Osteoblast (primary cell): ENCODE data around the gene AMN. TPM values are rescaled to one million over a fixed set of nuclear protein-coding genes. Genes with fewer than 3 reads are reported as not detected.

ENCODE experiments used
- DNase-seq: peaks from one replicate; pipeline ENCODE4 v3.0.0; 2011; ENCODE audit warnings: low spot score, mixed read lengths; ENCODE audit not compliant: insufficient read length; ENCODE audit errors: missing footprints
- H2AFZ ChIP-seq: 2 replicates; pipeline ENCODE4 v1.6.0; 2011; ENCODE audit warnings: mild to moderate bottlenecking, low read length
- H3K27ac ChIP-seq: 2 replicates; pipeline ENCODE4 v1.5.1; 2011; ENCODE audit warnings: mild to moderate bottlenecking, low read depth, low read length, moderate library complexity
- H3K27me3 ChIP-seq: 2 replicates; pipeline ENCODE4 v1.6.0; 2012; ENCODE audit warnings: mild to moderate bottlenecking, control low read depth, inconsistent platforms, low read length, moderate library complexity; ENCODE audit not compliant: insufficient read depth
- H3K36me3 ChIP-seq: 2 replicates; pipeline ENCODE4 v1.5.1; 2011; ENCODE audit warnings: mild to moderate bottlenecking, low read length, control low read depth, moderate library complexity; ENCODE audit not compliant: insufficient read depth
- H3K4me1 ChIP-seq: 2 replicates; pipeline ENCODE4 v1.5.1; 2011; ENCODE audit warnings: mild to moderate bottlenecking, low read length, control low read depth, moderate library complexity; ENCODE audit not compliant: insufficient read depth
- H3K4me2 ChIP-seq: 2 replicates; pipeline ENCODE4 v1.6.0; 2011; ENCODE audit warnings: mild to moderate bottlenecking, low read length; ENCODE audit not compliant: insufficient read depth
- H3K4me3 ChIP-seq: fragments of 200-600 bp; sonication (generic); 3 replicates; pipeline ENCODE4 v1.5.1; 2012; ENCODE audit warnings: mild to moderate bottlenecking, low read length, inconsistent platforms; ENCODE audit not compliant: insufficient read depth
- H3K79me2 ChIP-seq: 2 replicates; pipeline ENCODE4 v1.6.0; 2012; ENCODE audit warnings: mild to moderate bottlenecking, low read length, control low read depth, inconsistent platforms; ENCODE audit not compliant: insufficient read depth
- H3K9me3 ChIP-seq: 2 replicates; pipeline ENCODE4 v1.5.1; 2011; ENCODE audit warnings: low read depth, low read length, control low read depth
- H4K20me1 ChIP-seq: 2 replicates; pipeline ENCODE4 v1.6.0; 2012; ENCODE audit warnings: mild to moderate bottlenecking, low read length, control low read depth; ENCODE audit not compliant: insufficient read depth
- total RNA-seq: library from RNA; depleted of rRNA; stranded (reverse); fragments of >200 nt; gene quantifications from 2 replicates; pipeline ENCODE4 v1.2.3, GENCODE V29; 2012
- TF ChIP-seq, protein P1 (sequence below): IDR thresholded peaks from 2 replicates; pipeline ENCODE4 v1.5.1; 2011; ENCODE audit warnings: mild to moderate bottlenecking, low read depth, low read length, moderate library complexity; ENCODE audit errors: extremely low read depth

Gene AMN
- total RNA-seq, 1 donor = under 0.01 TPM

DNA sequence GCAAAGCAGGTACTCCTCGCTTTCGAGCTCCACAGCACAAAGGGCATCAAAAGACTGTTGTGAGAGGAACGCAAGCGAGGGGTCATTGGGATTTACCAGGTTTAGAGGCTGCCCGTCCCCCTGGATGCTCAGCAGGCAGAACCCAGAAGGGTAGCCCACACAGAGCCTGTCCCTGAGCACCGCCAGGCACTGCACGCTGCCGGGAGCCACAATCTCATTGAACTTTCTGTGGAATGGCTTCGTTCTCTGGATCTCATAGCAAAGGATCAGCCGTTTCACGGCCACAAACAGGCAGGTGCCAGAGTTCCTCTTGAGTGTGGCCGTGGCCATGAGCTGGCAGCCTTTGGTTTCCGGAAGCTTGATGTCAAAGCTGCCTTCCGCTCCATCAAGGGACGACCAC is 21.5 kb downstream of the AMN start:
- H3K36me3 ChIP-seq = peaks cover 77% of the 10 kb centered on the region

GRCh38 chr14:102944448-102945330 is 22.2 kb downstream of the AMN start:
- Histone ChIP-seq H3K27me3 (no peaks in the 10 kb centered on the region), H3K9me3 (no peaks in the 10 kb centered on the region), H3K36me3 (peaks cover 77% of the 10 kb centered on the region), H3K4me2 (no peak overlapping the region), H3K27ac (no peak overlapping the region), H3K4me1 (no peaks in the 10 kb centered on the region), H3K79me2 (peaks cover 2% of the 10 kb centered on the region), H4K20me1 (peaks cover 11% of the 10 kb centered on the region), H3K4me3 (no peak overlapping the region), H2AFZ (no peak overlapping the region)
- TF ChIP-seq, protein P1, sequence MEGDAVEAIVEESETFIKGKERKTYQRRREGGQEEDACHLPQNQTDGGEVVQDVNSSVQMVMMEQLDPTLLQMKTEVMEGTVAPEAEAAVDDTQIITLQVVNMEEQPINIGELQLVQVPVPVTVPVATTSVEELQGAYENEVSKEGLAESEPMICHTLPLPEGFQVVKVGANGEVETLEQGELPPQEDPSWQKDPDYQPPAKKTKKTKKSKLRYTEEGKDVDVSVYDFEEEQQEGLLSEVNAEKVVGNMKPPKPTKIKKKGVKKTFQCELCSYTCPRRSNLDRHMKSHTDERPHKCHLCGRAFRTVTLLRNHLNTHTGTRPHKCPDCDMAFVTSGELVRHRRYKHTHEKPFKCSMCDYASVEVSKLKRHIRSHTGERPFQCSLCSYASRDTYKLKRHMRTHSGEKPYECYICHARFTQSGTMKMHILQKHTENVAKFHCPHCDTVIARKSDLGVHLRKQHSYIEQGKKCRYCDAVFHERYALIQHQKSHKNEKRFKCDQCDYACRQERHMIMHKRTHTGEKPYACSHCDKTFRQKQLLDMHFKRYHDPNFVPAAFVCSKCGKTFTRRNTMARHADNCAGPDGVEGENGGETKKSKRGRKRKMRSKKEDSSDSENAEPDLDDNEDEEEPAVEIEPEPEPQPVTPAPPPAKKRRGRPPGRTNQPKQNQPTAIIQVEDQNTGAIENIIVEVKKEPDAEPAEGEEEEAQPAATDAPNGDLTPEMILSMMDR = no peak
- DNase-seq = peak; percentile 76

More for the DNA sequence above, 21.5 kb downstream of the AMN start:
- Histone ChIP-seq H3K4me3 (no peak overlapping the region), H3K27me3 (no peaks in the 10 kb centered on the region), H2AFZ (no peak overlapping the region), H3K79me2 (peaks cover 2% of the 10 kb centered on the region), H3K9me3 (no peaks in the 10 kb centered on the region), H4K20me1 (peaks cover 8% of the 10 kb centered on the region), H3K4me1 (no peaks in the 10 kb centered on the region), H3K27ac (no peak overlapping the region), H3K4me2 (no peak overlapping the region)
- peak; percentile 62 for DNase-seq
- TF ChIP-seq, protein P1 = no peak

GRCh38 chr14:102945346-102946130 is 23.1 kb downstream of the AMN start:
- H3K27me3 ChIP-seq = no peaks in the 10 kb centered on the region
- H3K79me2 ChIP-seq = peaks cover 2% of the 10 kb centered on the region
- H3K36me3 ChIP-seq = peaks cover 78% of the 10 kb centered on the region
- no peak overlapping the region for H3K4me2 ChIP-seq
- TF ChIP-seq, protein P1 = no peak
- H3K9me3 ChIP-seq = no peaks in the 10 kb centered on the region
- peaks cover 18% of the 10 kb centered on the region for H4K20me1 ChIP-seq
- DNase-seq = peak; percentile 85
- no peak overlapping the region for H3K27ac ChIP-seq
- H3K4me1 ChIP-seq = no peaks in the 10 kb centered on the region
- H3K4me3 ChIP-seq = no peak overlapping the region
- H2AFZ ChIP-seq = no peak overlapping the region
